H1 (cell line): ENCODE measurements around the gene OR1C1. TPM values are rescaled to one million over a fixed set of nuclear protein-coding genes. Genes with fewer than 3 reads are reported as not detected.
"Not testable (repeated sequence)": the region's sequence is repeated elsewhere in the genome, so short reads cannot be mapped to it uniquely, and the experiment has no call there.

Experiments
- CTCF ChIA-PET: fragments of 300-600 bp; sonication (Branson Sonifier 250); formaldehyde crosslinking; loops from one replicate; lab custom pipeline; 2021; ENCODE audit not compliant: partially characterized antibody; lab: Charles Lee
- POLR2A ChIA-PET: fragments of 300-600 bp; sonication (Branson Sonifier 250); formaldehyde crosslinking; loops from one replicate; lab custom pipeline; 2021; ENCODE audit warnings: inconsistent platforms; ENCODE audit not compliant: partially characterized antibody; lab: Charles Lee
- DNase-seq, 2 experiments: peaks; one replicate each; pipeline versions ENCODE4 v3.0.0 to v3.0.0-alpha.2; 2010 to 2022; ENCODE audit warnings: low spot score in 2 of 2, low read depth in 1 of 2, mixed read lengths in 1 of 2
- FAIRE-seq: peaks from 2 replicates; lab custom pipeline; 2011; peaks lifted over from hg19 to GRCh38; lab: Jason Lieb, UNC
- H2AFZ ChIP-seq: 2 replicates; pipeline ENCODE4 v1.8.1; 2012; ENCODE audit warnings: low read length, inconsistent platforms
- H2AK5ac ChIP-seq: 2 replicates; pipeline ENCODE4 v1.6.1; 2013; ENCODE audit warnings: low read depth, low read length
- H2BK120ac ChIP-seq: replicated peaks from 2 replicates; pipeline ENCODE3; 2013; ENCODE audit warnings: low read depth, low read length, inconsistent platforms
- H2BK12ac ChIP-seq: 2 replicates; pipeline ENCODE4 v1.6.1; 2013; ENCODE audit warnings: low read depth, low read length
- H2BK15ac ChIP-seq: 2 replicates; pipeline ENCODE4 v1.6.1; 2013; ENCODE audit warnings: low read length
- H2BK20ac ChIP-seq: 2 replicates; pipeline ENCODE4 v1.6.1; 2013; ENCODE audit warnings: low read length
- H2BK5ac ChIP-seq: 2 replicates; pipeline ENCODE4 v1.6.1; 2013; ENCODE audit warnings: low read depth, low read length
- H3K14ac ChIP-seq: 2 replicates; pipeline ENCODE4 v1.6.1; 2013; ENCODE audit warnings: inconsistent platforms; ENCODE audit not compliant: insufficient read length
- H3K18ac ChIP-seq: 2 replicates; pipeline ENCODE4 v1.6.1; 2013; ENCODE audit warnings: low read length; ENCODE audit errors: extremely low read depth
- H3K23ac ChIP-seq: 2 replicates; pipeline ENCODE4 v1.6.1; 2013; ENCODE audit warnings: inconsistent platforms; ENCODE audit not compliant: insufficient read length
- H3K23me2 ChIP-seq: 2 replicates; pipeline ENCODE4 v1.6.1; 2013; ENCODE audit warnings: low read depth, low read length
- H3K27ac ChIP-seq: 2 replicates; pipeline ENCODE4 v1.6.1; 2011; ENCODE audit warnings: low read depth, low read length, inconsistent platforms
- H3K27me3 ChIP-seq, 4 experiments: replicated peaks in 1 of 4; 1 replicate in 1 of 4; 2 replicates in 3 of 4; pipeline versions ENCODE4 v1.6.1 to v1.8.1; 2011 to 2013; ENCODE audit warnings: low read length in 3 of 4, mild to moderate bottlenecking in 3 of 4, inconsistent platforms in 2 of 4, mixed read lengths in 2 of 4, moderate library complexity in 1 of 4; ENCODE audit not compliant: control insufficient read depth in 3 of 4, insufficient read depth in 3 of 4; ENCODE audit errors: extremely low read depth in 1 of 4
- H3K36me3 ChIP-seq, 4 experiments: 2 replicates each; pipeline versions ENCODE4 v1.6.1 to v1.8.1; 2011 to 2013; ENCODE audit warnings: mild to moderate bottlenecking in 4 of 4, low read length in 3 of 4, moderate library complexity in 2 of 4, control low read depth in 1 of 4, inconsistent platforms in 1 of 4; ENCODE audit not compliant: insufficient read depth in 4 of 4, control insufficient read depth in 2 of 4
- H3K4ac ChIP-seq: replicated peaks from 2 replicates; pipeline ENCODE3; 2013; ENCODE audit warnings: low read length, low read depth, mixed read lengths, inconsistent platforms; ENCODE audit not compliant: insufficient read length
- H3K4me1 ChIP-seq, 4 experiments: replicated peaks in 1 of 4; 1 replicate in 1 of 4; 2 replicates in 3 of 4; pipeline versions ENCODE4 v1.6.1 to v1.8.1; 2011 to 2013; ENCODE audit warnings: low read length in 3 of 4, inconsistent platforms in 2 of 4, mixed read lengths in 1 of 4; ENCODE audit not compliant: insufficient read depth in 4 of 4, control insufficient read depth in 3 of 4
- H3K4me2 ChIP-seq, 2 experiments: 2 replicates each; pipeline versions ENCODE4 v1.6.1 to v1.8.1; 2011 to 2013; ENCODE audit warnings: low read depth in 2 of 2, low read length in 2 of 2, control low read depth in 1 of 2, inconsistent platforms in 1 of 2, mild to moderate bottlenecking in 1 of 2; ENCODE audit not compliant: insufficient read depth in 1 of 2
- H3K4me3 ChIP-seq, 4 experiments: fragments of 200-600, 300-600 bp in 1 of 4; sonication (generic), shearing (Covaris generic), sonication (Bioruptor Twin) in 1 of 4; 2 replicates each; pipeline versions ENCODE4 v1.5.1 to v1.8.1; 2011 to 2016; ENCODE audit warnings: low read length in 4 of 4, low read depth in 3 of 4, control low read depth in 2 of 4, inconsistent platforms in 2 of 4, mild to moderate bottlenecking in 2 of 4, mixed read lengths in 1 of 4, moderate library complexity in 1 of 4; ENCODE audit not compliant: insufficient read depth in 2 of 4; ENCODE audit errors: extremely low read depth in 1 of 4
- H3K56ac ChIP-seq: replicated peaks from 2 replicates; pipeline ENCODE3; 2013; ENCODE audit warnings: low read depth, mild to moderate bottlenecking, mixed read lengths, low read length, inconsistent platforms; ENCODE audit not compliant: insufficient read length
- H3K79me1 ChIP-seq: 2 replicates; pipeline ENCODE4 v1.6.1; 2013; ENCODE audit warnings: low read depth, low read length, control low read depth
- H3K79me2 ChIP-seq, 2 experiments: 2 replicates each; pipeline versions ENCODE4 v1.6.1 to v1.8.1; 2012 to 2013; ENCODE audit warnings: low read length in 2 of 2, mild to moderate bottlenecking in 2 of 2, inconsistent platforms in 1 of 2; ENCODE audit not compliant: insufficient read depth in 2 of 2, control insufficient read depth in 1 of 2
- H3K9ac ChIP-seq, 4 experiments: replicated peaks in 1 of 4; 1 replicate in 1 of 4; 2 replicates in 3 of 4; pipeline versions ENCODE4 v1.6.1 to v1.8.1; 2011 to 2013; ENCODE audit warnings: low read depth in 3 of 4, low read length in 3 of 4, control low read depth in 2 of 4, mild to moderate bottlenecking in 2 of 4, moderate library complexity in 2 of 4, inconsistent platforms in 1 of 4; ENCODE audit errors: extremely low read depth in 1 of 4
- H3K9me3 ChIP-seq, 2 experiments: 2 replicates each; pipeline versions ENCODE4 v1.6.1 to v1.8.1; 2012 to 2013; ENCODE audit warnings: mild to moderate bottlenecking in 2 of 2, moderate library complexity in 2 of 2, control low read depth in 1 of 2, inconsistent platforms in 1 of 2, low read depth in 1 of 2, low read length in 1 of 2, mixed read lengths in 1 of 2; ENCODE audit not compliant: insufficient read depth in 2 of 2
- H4K20me1 ChIP-seq, 2 experiments: replicated peaks in 1 of 2; 2 replicates each; pipeline versions ENCODE3 to v1.8.1; 2011 to 2013; ENCODE audit warnings: inconsistent platforms in 2 of 2, low read length in 2 of 2, mild to moderate bottlenecking in 1 of 2; ENCODE audit not compliant: insufficient read depth in 2 of 2, control insufficient read depth in 1 of 2
- H4K5ac ChIP-seq: 2 replicates; pipeline ENCODE4 v1.6.1; 2013; ENCODE audit warnings: low read length, low read depth, mixed read lengths, inconsistent platforms; ENCODE audit not compliant: insufficient read length
- H4K8ac ChIP-seq: 2 replicates; pipeline ENCODE4 v1.8.0; 2013; ENCODE audit warnings: mild to moderate bottlenecking, moderate library complexity, low read length, inconsistent platforms; ENCODE audit not compliant: insufficient read depth; ENCODE audit errors: extremely low read depth
- H4K91ac ChIP-seq: replicated peaks from 2 replicates; pipeline ENCODE3; 2013; ENCODE audit warnings: low read length, mixed read lengths, inconsistent platforms; ENCODE audit not compliant: insufficient read length
- WGBS, 2 experiments: shearing (Covaris generic) in 1 of 2; methylation state at CpG; one replicate each; pipeline versions ENCODE4 v1.1.6 to v1.1.7; 2013 to 2015; ENCODE audit warnings: low lambda C conversion rate in 2 of 2, mixed read lengths in 2 of 2, inconsistent platforms in 1 of 2, low coverage in 1 of 2, missing lambda C conversion rate in 1 of 2; ENCODE audit not compliant: insufficient replicate concordance in 2 of 2, insufficient coverage in 1 of 2, insufficient read length in 1 of 2; ENCODE audit errors: extremely low coverage in 1 of 2, missing lambda C conversion rate in 1 of 2; 5-methylcytosine and 5-hydroxymethylcytosine counted together
- polyA plus RNA-seq, 7 experiments: library from polyadenylated mRNA; depleted of rRNA in 3 of 7; stranded (reverse) in 5 of 7; unstranded in 2 of 7; fragments of >200 nt in 5 of 7; fragments of 200-250 nt in 2 of 7; gene quantifications; 1 replicate in 5 of 7; 2 replicates in 1 of 7; 4 replicates in 1 of 7; pipeline versions ENCODE4 v1.2.1 to v1.2.3, GENCODE V29; 2011 to 2013; ENCODE audit warnings: missing spikeins in 2 of 7, mixed read lengths in 2 of 7
- total RNA-seq: library from RNA; stranded (reverse); fragmentation: NEBNext Ultra II Directional; extraction: Animal tissue kit (Norgen Biotek cat#: 25700); gene quantifications from 2 replicates; pipeline ENCODE4 v1.2.1, GENCODE V29; 2021

OR1C1 gene
- total and polyA plus RNA-seq, 2 of the 8 experiments (the other 6 are each of a cell fraction or from before 2014, with no cell fraction given): not detected

DNA sequence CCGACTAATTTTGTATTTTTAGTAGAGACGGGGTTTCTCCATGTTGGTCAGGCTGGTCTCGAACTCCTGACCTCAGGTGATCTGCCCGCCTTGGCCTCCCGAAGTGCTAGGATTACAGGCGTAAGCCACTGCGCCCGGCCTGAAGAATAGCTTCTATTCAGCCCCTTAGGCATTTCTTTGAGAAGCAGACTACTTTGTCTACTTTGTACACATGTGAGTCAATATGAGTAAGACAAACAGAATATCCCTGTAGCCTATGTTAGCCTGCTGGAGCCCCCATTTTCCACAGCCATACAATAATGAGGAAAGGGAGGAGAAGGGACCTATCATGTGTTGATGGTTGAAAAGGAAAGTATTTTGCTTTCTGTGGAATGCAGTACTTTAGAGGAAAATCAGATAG, 49.7 kb downstream of the OR1C1 start:
- H2BK12ac ChIP-seq, H4K91ac ChIP-seq, H3K27ac ChIP-seq, H2BK120ac ChIP-seq, H2BK5ac ChIP-seq, H3K14ac ChIP-seq, H3K56ac ChIP-seq, H3K27me3 ChIP-seq, H3K4me3 ChIP-seq, H3K23me2 ChIP-seq, H2AFZ ChIP-seq, H2BK20ac ChIP-seq, H2BK15ac ChIP-seq, H3K18ac ChIP-seq, H3K4ac ChIP-seq, H3K4me2 ChIP-seq, H3K9ac ChIP-seq, H4K8ac ChIP-seq, H4K20me1 ChIP-seq, H4K5ac ChIP-seq, H3K79me1 ChIP-seq, FAIRE-seq, DNase-seq, H2AK5ac ChIP-seq, POLR2A ChIA-PET, H3K36me3 ChIP-seq, H3K79me2 ChIP-seq, CTCF ChIA-PET, H3K4me1 ChIP-seq, H3K23ac ChIP-seq: not testable (repeated sequence)
- WGBS, 2 experiments: 89% methylated on average over 6 of the region's 8 CpGs; no CpG with 5 or more reads in 1 of the 2 experiments
- peaks cover 63 to 82% of the 10 kb centered on the region in 2 experiments for H3K9me3 ChIP-seq

Other genes starting within 250 kb of the OR1C1 start
- not detected in 2 replicates for gene OR2C3, start 224.1 kb downstream of the OR1C1 start, total RNA-seq
- gene OR2C3, start 224.1 kb downstream of the OR1C1 start, polyA plus RNA-seq (2011; rRNA removed): not detected in 2 replicates
- gene GCSAML, start 211.4 kb downstream of the OR1C1 start, total RNA-seq: not detected in 2 replicates
- not detected in 2 replicates for gene GCSAML, start 211.4 kb downstream of the OR1C1 start, polyA plus RNA-seq (2011; rRNA removed)
- gene OR2G2, start 172.2 kb downstream of the OR1C1 start, total RNA-seq: not detected in 2 replicates
- not detected in 2 replicates for gene OR2G2, start 172.2 kb downstream of the OR1C1 start, polyA plus RNA-seq (2011; rRNA removed)
- not detected in 2 replicates for gene OR2G3, start 155.0 kb downstream of the OR1C1 start, total RNA-seq
- gene OR2G3, start 155.0 kb downstream of the OR1C1 start, polyA plus RNA-seq (2011; rRNA removed): not detected in 2 replicates
- gene OR13G1, start 80.8 kb downstream of the OR1C1 start, total RNA-seq: not detected in 2 replicates
- not detected in 2 replicates for gene OR13G1, start 80.8 kb downstream of the OR1C1 start, polyA plus RNA-seq (2011; rRNA removed)
- gene OR6F1, start 43.9 kb downstream of the OR1C1 start, total RNA-seq: not detected in 2 replicates
- not detected in 2 replicates for gene OR6F1, start 43.9 kb downstream of the OR1C1 start, polyA plus RNA-seq (2011; rRNA removed)
- not detected in 2 replicates for gene OR14K1, start 21.9 kb downstream of the OR1C1 start, total RNA-seq
- gene OR14K1, start 21.9 kb downstream of the OR1C1 start, polyA plus RNA-seq (2011; rRNA removed): not detected in 2 replicates
- not detected in 2 replicates for gene OR14A2, start 12.4 kb downstream of the OR1C1 start, total RNA-seq
- not detected in 2 replicates for gene OR14A2, start 12.4 kb downstream of the OR1C1 start, polyA plus RNA-seq (2011; rRNA removed)
- gene OR14A16, start 63.6 kb upstream of the OR1C1 start, total RNA-seq: not detected in 2 replicates
- not detected in 2 replicates for gene OR14A16, start 63.6 kb upstream of the OR1C1 start, polyA plus RNA-seq (2011; rRNA removed)
- gene OR11L1, start 81.3 kb upstream of the OR1C1 start, total RNA-seq: not detected in 2 replicates
- not detected in 2 replicates for gene OR11L1, start 81.3 kb upstream of the OR1C1 start, polyA plus RNA-seq (2011; rRNA removed)
- 2.1 and 2.8 TPM in 2 replicates for gene TRIM58, start 96.6 kb upstream of the OR1C1 start, total RNA-seq
- gene TRIM58, start 96.6 kb upstream of the OR1C1 start, polyA plus RNA-seq (2011; rRNA removed): not detected in 2 replicates
- gene OR2W3, start 135.0 kb upstream of the OR1C1 start, total RNA-seq: 0.82 and 1.1 TPM in 2 replicates
- gene OR2W3, start 135.0 kb upstream of the OR1C1 start, polyA plus RNA-seq (2011; rRNA removed): 0.08 and 0.12 TPM in 2 replicates
- gene OR2T8, start 159.7 kb upstream of the OR1C1 start, total RNA-seq: not detected in 2 replicates
- gene OR2T8, start 159.7 kb upstream of the OR1C1 start, polyA plus RNA-seq (2011; rRNA removed): not detected in 2 replicates
- not detected in 2 replicates for gene OR2AJ1, start 164.3 kb upstream of the OR1C1 start, total RNA-seq
- gene OR2AJ1, start 164.3 kb upstream of the OR1C1 start, polyA plus RNA-seq (2011; rRNA removed): not detected in 2 replicates
- gene OR2L8, start 188.3 kb upstream of the OR1C1 start, total RNA-seq: not detected in 2 replicates
- gene OR2L8, start 188.3 kb upstream of the OR1C1 start, polyA plus RNA-seq (2011; rRNA removed): not detected in 2 replicates
- not detected in 2 replicates for gene OR2AK2, start 204.7 kb upstream of the OR1C1 start, total RNA-seq
- gene OR2AK2, start 204.7 kb upstream of the OR1C1 start, polyA plus RNA-seq (2011; rRNA removed): not detected in 2 replicates